Mesothelial cell of epicardium (in vitro differentiated cells): ENCODE data around the gene MCRIP1. TPM values are rescaled to one million over a fixed set of nuclear protein-coding genes. Genes with fewer than 3 reads are reported as not detected.

Source experiments
- DNase-seq, 2 experiments: peaks; one replicate each; pipeline ENCODE4 v3.0.0; 2021; ENCODE audit warnings: low spot score in 2 of 2; ENCODE audit not compliant: unreplicated experiment in 2 of 2
- H3K27ac Mint-ChIP-seq: 2 replicates; pipeline ENCODE4 v1.8.0; 2021; ENCODE audit warnings: mixed read lengths
- H3K27me3 Mint-ChIP-seq: 2 replicates; pipeline ENCODE4 v1.8.0; 2021; ENCODE audit warnings: low read depth, mixed read lengths
- H3K36me3 Mint-ChIP-seq: 2 replicates; pipeline ENCODE4 v1.8.0; 2021; ENCODE audit warnings: mixed read lengths
- H3K4me1 Mint-ChIP-seq: 2 replicates; pipeline ENCODE4 v1.8.0; 2021; ENCODE audit warnings: mixed read lengths
- H3K4me3 Mint-ChIP-seq: 2 replicates; pipeline ENCODE4 v1.8.0; 2021; ENCODE audit warnings: mild to moderate bottlenecking, moderate library complexity, mixed read lengths
- H3K9me3 Mint-ChIP-seq: 2 replicates; pipeline ENCODE4 v1.8.0; 2021; ENCODE audit warnings: mixed read lengths
- CTCF ChIP-seq: fragments of 200-600 bp; sonication (generic); IDR thresholded peaks from one replicate; pipeline ENCODE4 v1.5.0; 2021; ENCODE audit warnings: antibody characterized with exemption; ENCODE audit not compliant: unreplicated experiment
- total RNA-seq: library from RNA; stranded (reverse); gene quantifications from 3 replicates; pipeline ENCODE4 v1.2.1, GENCODE V29; 2021

The MCRIP1 gene
- total RNA-seq, 1 donor from 2014 or later, result 104 TPM

GRCh38 chr17:81825841-81826466, 7.1 kb downstream of the MCRIP1 start:
- Mint-ChIP-seq H3K4me1 (peaks cover 5% of the 10 kb centered on the region), H3K27me3 (no peaks in the 10 kb centered on the region), H3K4me3 (no peak overlapping the region), H3K9me3 (no peaks in the 10 kb centered on the region), H3K36me3 (peaks cover 2% of the 10 kb centered on the region), H3K27ac (no peak overlapping the region)
- no peak for DNase-seq
- no peak for TF ChIP-seq CTCF

GRCh38 chr17:81824595-81824994, 8.5 kb downstream of the MCRIP1 start:
- Mint-ChIP-seq H3K4me1 (peaks cover 2% of the 10 kb centered on the region), H3K36me3 (peaks cover 2% of the 10 kb centered on the region), H3K27ac (no peak overlapping the region), H3K9me3 (no peaks in the 10 kb centered on the region), H3K27me3 (no peaks in the 10 kb centered on the region), H3K4me3 (no peak overlapping the region)
- DNase-seq, result no peak
- no peak for TF ChIP-seq CTCF

- Mint-ChIP-seq H3K27ac (no peak overlapping the region), H3K9me3 (no peaks in the 10 kb centered on the region), H3K4me1 (no peaks in the 10 kb centered on the region), H3K36me3 (peaks cover 2% of the 10 kb centered on the region), H3K4me3 (no peak overlapping the region), H3K27me3 (peaks cover 2% of the 10 kb centered on the region)
- no peak for TF ChIP-seq CTCF
- DNase-seq, result no peak
Observed at GRCh38 chr17:81823820-81824550, 9.1 kb downstream of the MCRIP1 start.

- H3K27me3 Mint-ChIP-seq, result peaks cover 5% of the 10 kb centered on the region
- no peak for TF ChIP-seq CTCF
- H3K36me3 Mint-ChIP-seq, result peaks cover 2% of the 10 kb centered on the region
- H3K27ac Mint-ChIP-seq, result no peak overlapping the region
- no peaks in the 10 kb centered on the region for H3K9me3 Mint-ChIP-seq
- DNase-seq, result no peak
- no peaks in the 10 kb centered on the region for H3K4me1 Mint-ChIP-seq
- H3K4me3 Mint-ChIP-seq, result no peak overlapping the region
Observed at GRCh38 chr17:81822996-81823819, 9.9 kb downstream of the MCRIP1 start.

GRCh38 chr17:81822312-81822637, 10.8 kb downstream of the MCRIP1 start:
- Mint-ChIP-seq H3K9me3 (no peaks in the 10 kb centered on the region), H3K27ac (no peak overlapping the region), H3K27me3 (peaks cover 14% of the 10 kb centered on the region), H3K4me1 (peaks cover 4% of the 10 kb centered on the region), H3K36me3 (peaks cover 2% of the 10 kb centered on the region), H3K4me3 (no peak overlapping the region)
- no peak for TF ChIP-seq CTCF
- DNase-seq, result no peak
